SK-N-SH treated with all-trans-retinoic acid at 6 μM for 48 hours (cell line): ENCODE results near the gene DNAJC6.

ENCODE experiments used
- ATAC-seq: fragments of 200-7000 bp; cut with Tn5 transposase; 3 replicates; pipeline ENCODE4 v1.9.1; 2020; ENCODE audit warnings: mild to moderate bottlenecking, moderate library complexity
- ARNTL ChIP-seq: fragments of 450-650 bp; formaldehyde crosslinking; IDR thresholded peaks from 2 replicates; pipeline ENCODE4 v1.5.0; 2020; ENCODE audit warnings: low read depth, mild to moderate bottlenecking, moderate library complexity, borderline replicate concordance
- BACH2 ChIP-seq: fragments of 250-450 bp; sonication (Bioruptor Pico); IDR thresholded peaks from 2 replicates; pipeline ENCODE4 v1.9.0; 2021; ENCODE audit warnings: mild to moderate bottlenecking, borderline replicate concordance
- CREB5 ChIP-seq: fragments of 250-450 bp; sonication (Bioruptor Pico); IDR thresholded peaks from 2 replicates; pipeline ENCODE4 v1.5.1; 2020; ENCODE audit warnings: low read depth, mild to moderate bottlenecking, moderate library complexity
- CSDC2 ChIP-seq: fragments of 250-450 bp; sonication (Bioruptor Pico); IDR thresholded peaks from 2 replicates; pipeline ENCODE4 v1.5.0; 2020; ENCODE audit warnings: mild to moderate bottlenecking, moderate library complexity
- CSRNP3 ChIP-seq: fragments of 250-450 bp; sonication (Bioruptor Pico); IDR thresholded peaks from 2 replicates; pipeline ENCODE4 v1.5.1; 2021; ENCODE audit warnings: mild to moderate bottlenecking, moderate library complexity
- ESRRG ChIP-seq: fragments of 250-450 bp; sonication (Bioruptor Pico); IDR thresholded peaks from 2 replicates; pipeline ENCODE4 v1.6.1; 2021; ENCODE audit warnings: mild to moderate bottlenecking
- ISL1 ChIP-seq: fragments of 250-450 bp; sonication (Bioruptor Pico); IDR thresholded peaks from 2 replicates; pipeline ENCODE4 v2.1.2; 2022; ENCODE audit warnings: mild to moderate bottlenecking, moderate library complexity
- OSR1 ChIP-seq: fragments of 250-450 bp; sonication (Bioruptor Pico); IDR thresholded peaks from 2 replicates; pipeline ENCODE4 v1.8.0; 2022; ENCODE audit warnings: moderate library complexity, mild to moderate bottlenecking, inconsistent platforms
- PATZ1 ChIP-seq: fragments of 250-450 bp; sonication (Bioruptor Pico); IDR thresholded peaks from 2 replicates; pipeline ENCODE4 v1.8.0; 2020; ENCODE audit warnings: mild to moderate bottlenecking, moderate library complexity, borderline replicate concordance
- POU6F1 ChIP-seq: fragments of 250-450 bp; sonication (Bioruptor Pico); IDR thresholded peaks from 2 replicates; pipeline ENCODE4 v1.8.0; 2021; ENCODE audit warnings: low read depth, mild to moderate bottlenecking, moderate library complexity, borderline replicate concordance
- PPARA ChIP-seq: fragments of 250-450 bp; sonication (Bioruptor Pico); IDR thresholded peaks from 2 replicates; pipeline ENCODE4 v1.5.0; 2020; ENCODE audit warnings: mild to moderate bottlenecking, borderline replicate concordance
- RARB ChIP-seq: fragments of 250-450 bp; sonication (Bioruptor Pico); IDR thresholded peaks from 2 replicates; pipeline ENCODE4 v1.8.0; 2021; ENCODE audit warnings: mild to moderate bottlenecking, moderate library complexity
- SNAI2 ChIP-seq: fragments of 250-450 bp; sonication (Bioruptor Pico); IDR thresholded peaks from 2 replicates; pipeline ENCODE4 v1.5.0; 2020; ENCODE audit warnings: mild to moderate bottlenecking, moderate library complexity
- TOX ChIP-seq: fragments of 250-450 bp; sonication (Bioruptor Pico); IDR thresholded peaks from 2 replicates; pipeline ENCODE4 v1.8.0; 2021; ENCODE audit warnings: mild to moderate bottlenecking, moderate library complexity, borderline replicate concordance
- TSHZ2 ChIP-seq: fragments of 250-450 bp; sonication (Bioruptor Pico); IDR thresholded peaks from 2 replicates; pipeline ENCODE4 v1.5.0; 2020; ENCODE audit warnings: mild to moderate bottlenecking, moderate library complexity
- ZC3H10 ChIP-seq: fragments of 250-450 bp; sonication (Bioruptor Pico); IDR thresholded peaks from 2 replicates; pipeline ENCODE4 v1.5.1; 2021; ENCODE audit warnings: mild to moderate bottlenecking, moderate library complexity
- ZFP3 ChIP-seq: fragments of 250-450 bp; sonication (Bioruptor Pico); IDR thresholded peaks from 2 replicates; pipeline ENCODE4 v1.5.0; 2020; ENCODE audit warnings: mild to moderate bottlenecking, moderate library complexity
- ZFP30 ChIP-seq: fragments of 450-650 bp; formaldehyde crosslinking; IDR thresholded peaks from 2 replicates; pipeline ENCODE4 v1.5.0; 2022; ENCODE audit warnings: mild to moderate bottlenecking, moderate library complexity
- ZNF565 ChIP-seq: fragments of 450-650 bp; formaldehyde crosslinking; conservative IDR thresholded peaks from 2 replicates; pipeline ENCODE4 v1.5.0; 2020; ENCODE audit warnings: low read depth, mild to moderate bottlenecking, moderate library complexity
- ZNF8 ChIP-seq: fragments of 450-650 bp; formaldehyde crosslinking; IDR thresholded peaks from 2 replicates; pipeline ENCODE4 v1.5.0; 2020; ENCODE audit warnings: mild to moderate bottlenecking, moderate library complexity

DNAJC6 gene

GRCh38 chr1:65422241-65423203 is 113.2 kb downstream of the DNAJC6 start:
- no peak for ATAC-seq
- TF ChIP-seq CSRNP3 (CRISPR knock-in tag) (no peak), ZFP30 (CRISPR knock-in tag) (no peak), ZNF565 (CRISPR knock-in tag) (no peak), CSDC2 (CRISPR knock-in tag) (no peak), CREB5 (no peak), ESRRG (CRISPR knock-in tag) (no peak), ZNF8 (CRISPR knock-in tag) (no peak), BACH2 (no peak), ZC3H10 (no peak), ARNTL (CRISPR knock-in tag) (no peak), OSR1 (CRISPR knock-in tag) (no peak), POU6F1 (no peak), TOX (CRISPR knock-in tag) (no peak), PATZ1 (CRISPR knock-in tag) (no peak), ISL1 (CRISPR knock-in tag) (no peak), SNAI2 (no peak), PPARA (no peak), RARB (no peak), TSHZ2 (CRISPR knock-in tag) (no peak), ZFP3 (CRISPR knock-in tag) (no peak)

- ATAC-seq: no peak
- TF ChIP-seq BACH2: no peak
- no peak for TF ChIP-seq SNAI2
- no peak for TF ChIP-seq CSDC2 (CRISPR knock-in tag)
These were observed 114.7 kb downstream of the DNAJC6 start for GRCh38 chr1:65423884-65424572.

- TF ChIP-seq ZFP3 (CRISPR knock-in tag) (no peak), ARNTL (CRISPR knock-in tag) (no peak), ZNF8 (CRISPR knock-in tag) (no peak), ZC3H10 (no peak), CSDC2 (CRISPR knock-in tag) (no peak), PATZ1 (CRISPR knock-in tag) (no peak)
- no peak for ATAC-seq
These were observed 115.2 kb downstream of the DNAJC6 start for GRCh38 chr1:65424573-65424889.
